Upper lobe of left lung (tissue), 6 donors: Measurements from ENCODE around the gene AK1. TPM values are rescaled to one million over a fixed set of nuclear protein-coding genes. Genes with fewer than 3 reads are reported as not detected.
"Not testable (repeated sequence)": the region's sequence is repeated elsewhere in the genome, so short reads cannot be mapped to it uniquely, and the experiment has no call there.

Experiments used
- ATAC-seq, 2 donors: fragments of 200-7000 bp; cut with Tn5 transposase; one replicate each; pipeline ENCODE4 v1.9.1; 2022; ENCODE audit warnings: mild to moderate bottlenecking in 2 of 2, moderate library complexity in 2 of 2; ENCODE audit not compliant: low FRiP score in 2 of 2
- DNase-seq, 2 donors: peaks; one replicate each; pipeline ENCODE4 v3.0.0-alpha.2; 2019 to 2020
- H3K27ac ChIP-seq, 4 donors: fragments of 200-600 bp; sonication (generic); one replicate each; pipeline ENCODE4 v1.5.1; 2016 to 2019
- H3K27me3 ChIP-seq, 4 donors: fragments of 200-600 bp; sonication (generic); one replicate each; pipeline ENCODE4 v1.5.1; 2017 to 2019
- H3K36me3 ChIP-seq, 4 donors: fragments of 200-600 bp; sonication (generic); one replicate each; pipeline ENCODE4 v1.5.1; 2016 to 2019
- H3K4me1 ChIP-seq, 4 donors: fragments of 200-600 bp; sonication (generic); one replicate each; pipeline ENCODE4 v1.5.1; 2018 to 2019
- H3K4me3 ChIP-seq, 4 donors: fragments of 200-600 bp; sonication (generic); one replicate each; pipeline ENCODE4 v1.5.1; 2017 to 2019; ENCODE audit warnings: mild to moderate bottlenecking in 2 of 4, moderate library complexity in 1 of 4
- H3K9me3 ChIP-seq, 4 donors: fragments of 200-600 bp; sonication (generic); one replicate each; pipeline ENCODE4 v1.5.1; 2018 to 2019
- EP300 ChIP-seq, 4 donors: sonication (generic); formaldehyde crosslinking; IDR thresholded peaks; one replicate each; pipeline ENCODE4 v1.5.1; 2017; ENCODE audit warnings: antibody characterized with exemption in 4 of 4, control low read depth in 2 of 4
- POLR2A ChIP-seq, 4 donors: fragments of 450-650 bp; IDR thresholded peaks; one replicate each; pipeline ENCODE4 v1.5.1; 2016 to 2017; ENCODE audit warnings: antibody characterized with exemption in 4 of 4, mild to moderate bottlenecking in 2 of 4
- POLR2AphosphoS5 ChIP-seq, 2 donors: sonication (generic); formaldehyde crosslinking; IDR thresholded peaks; one replicate each; pipeline ENCODE4 v1.5.1; 2017; ENCODE audit warnings: antibody characterized with exemption in 2 of 2
- WGBS, 2 donors: methylation state at CpG; one replicate each; pipeline ENCODE4 v1.1.5; 2017 to 2018; 5-methylcytosine and 5-hydroxymethylcytosine counted together
- total RNA-seq, 6 donors: library from RNA; depleted of rRNA in 4 of 6; stranded (reverse); fragments of >200 nt in 4 of 6; gene quantifications; one replicate each; pipeline versions ENCODE4 v1.1.0 to v1.2.1, GENCODE V29; 2016 to 2021
- TF ChIP-seq, protein P1 (sequence below), 6 experiments: fragments of 450-650 bp in 4 of 6; fragments of 200-600 bp in 2 of 6; sonication (generic) in 2 of 6; IDR thresholded peaks; one replicate each; pipeline ENCODE4 v1.5.1; 2016 to 2019; ENCODE audit warnings: antibody characterized with exemption in 6 of 6
- donor health status: DM: no; HTN: no; CAD: no; lungs with moderate emphysema.
- donor health status: DM: no; HTN: yes; CAD: no; lungs with severe emphysema.

The AK1 gene
- total RNA-seq, 6 donors from 2014 or later = 106 to 239 (median 161) TPM

- peaks cover 0 to 10% (median 3%) of the 10 kb centered on the region in 4 donors for H3K9me3 ChIP-seq
- no peak for TF ChIP-seq POLR2A (IDR thresholded peaks at IDR 0.05)
- TF ChIP-seq POLR2AphosphoS5 (IDR thresholded peaks at IDR 0.05) = peak; percentile 4 to 59
- 66 to 75% methylated on average over 15 to 16 of the region's 16 CpGs for WGBS, 2 donors
- peak overlapping the region; percentile 84 to 91 (median 88) for H3K27ac ChIP-seq
- H3K4me3 ChIP-seq = no peak overlapping the region
- DNase-seq = no peak
- peaks cover 0 to 41% (median 11%) of the 10 kb centered on the region in 4 donors for H3K36me3 ChIP-seq
- peaks cover 52 to 58% (median 53%) of the 10 kb centered on the region in 4 donors for H3K4me1 ChIP-seq
- ATAC-seq = peak in 1 of 2 donors; percentile 10
- no peaks in the 10 kb centered on the region for H3K27me3 ChIP-seq
These were observed 32.6 kb downstream of the AK1 start for GRCh38 chr9:127844821-127845359.

GRCh38 chr9:127841087-127841835 lies 36.2 kb downstream of the AK1 start:
- H3K27ac ChIP-seq = peak overlapping the region; percentile 87 to 96 (median 90)
- no peaks in the 10 kb centered on the region for H3K27me3 ChIP-seq
- no peak for ATAC-seq
- WGBS, 2 donors = 72 to 82% methylated on average over 10 to 15 of the region's 15 CpGs
- H3K4me3 ChIP-seq = no peak overlapping the region
- H3K36me3 ChIP-seq = peaks cover 0 to 40% (median 12%) of the 10 kb centered on the region in 4 donors
- H3K9me3 ChIP-seq = no peaks in the 10 kb centered on the region
- peaks cover 66 to 72% (median 70%) of the 10 kb centered on the region in 4 donors for H3K4me1 ChIP-seq
- TF ChIP-seq POLR2AphosphoS5 (IDR thresholded peaks at IDR 0.05) (no peak), POLR2A (IDR thresholded peaks at IDR 0.05) (no peak), EP300 (IDR thresholded peaks at IDR 0.05) (no peak)
- TF ChIP-seq, protein P1, sequence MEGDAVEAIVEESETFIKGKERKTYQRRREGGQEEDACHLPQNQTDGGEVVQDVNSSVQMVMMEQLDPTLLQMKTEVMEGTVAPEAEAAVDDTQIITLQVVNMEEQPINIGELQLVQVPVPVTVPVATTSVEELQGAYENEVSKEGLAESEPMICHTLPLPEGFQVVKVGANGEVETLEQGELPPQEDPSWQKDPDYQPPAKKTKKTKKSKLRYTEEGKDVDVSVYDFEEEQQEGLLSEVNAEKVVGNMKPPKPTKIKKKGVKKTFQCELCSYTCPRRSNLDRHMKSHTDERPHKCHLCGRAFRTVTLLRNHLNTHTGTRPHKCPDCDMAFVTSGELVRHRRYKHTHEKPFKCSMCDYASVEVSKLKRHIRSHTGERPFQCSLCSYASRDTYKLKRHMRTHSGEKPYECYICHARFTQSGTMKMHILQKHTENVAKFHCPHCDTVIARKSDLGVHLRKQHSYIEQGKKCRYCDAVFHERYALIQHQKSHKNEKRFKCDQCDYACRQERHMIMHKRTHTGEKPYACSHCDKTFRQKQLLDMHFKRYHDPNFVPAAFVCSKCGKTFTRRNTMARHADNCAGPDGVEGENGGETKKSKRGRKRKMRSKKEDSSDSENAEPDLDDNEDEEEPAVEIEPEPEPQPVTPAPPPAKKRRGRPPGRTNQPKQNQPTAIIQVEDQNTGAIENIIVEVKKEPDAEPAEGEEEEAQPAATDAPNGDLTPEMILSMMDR (IDR thresholded peaks at IDR 0.05) = no peak
- no peak for DNase-seq

- no peaks in the 10 kb centered on the region for H3K9me3 ChIP-seq
- peak; percentile 88 to 89 for ATAC-seq
- H3K4me1 ChIP-seq = peaks cover 71 to 77% (median 72%) of the 10 kb centered on the region in 4 donors
- peaks cover 0 to 40% (median 12%) of the 10 kb centered on the region in 4 donors for H3K36me3 ChIP-seq
- TF ChIP-seq POLR2AphosphoS5 (IDR thresholded peaks at IDR 0.05) (peak; percentile 85 to 98), POLR2A (IDR thresholded peaks at IDR 0.05) (peak in 3 of 4 donors; percentile 12 to 75 (median 56)), EP300 (IDR thresholded peaks at IDR 0.05) (peak in 3 of 4 donors; percentile 85 to 97 (median 92))
- TF ChIP-seq, protein P1 (IDR thresholded peaks at IDR 0.05) = no peak
- H3K4me3 ChIP-seq = peak overlapping the region in 1 of 4 donors; percentile 7
- H3K27me3 ChIP-seq = no peaks in the 10 kb centered on the region
- WGBS, 2 donors = 36 to 55% methylated on average over 16 to 17 of the region's 18 CpGs
- H3K27ac ChIP-seq = peak overlapping the region; percentile 87 to 96 (median 90)
- DNase-seq = peak; percentile 81 to 84
These were observed 38.9 kb downstream of the AK1 start for GRCh38 chr9:127838375-127839078.

DNA sequence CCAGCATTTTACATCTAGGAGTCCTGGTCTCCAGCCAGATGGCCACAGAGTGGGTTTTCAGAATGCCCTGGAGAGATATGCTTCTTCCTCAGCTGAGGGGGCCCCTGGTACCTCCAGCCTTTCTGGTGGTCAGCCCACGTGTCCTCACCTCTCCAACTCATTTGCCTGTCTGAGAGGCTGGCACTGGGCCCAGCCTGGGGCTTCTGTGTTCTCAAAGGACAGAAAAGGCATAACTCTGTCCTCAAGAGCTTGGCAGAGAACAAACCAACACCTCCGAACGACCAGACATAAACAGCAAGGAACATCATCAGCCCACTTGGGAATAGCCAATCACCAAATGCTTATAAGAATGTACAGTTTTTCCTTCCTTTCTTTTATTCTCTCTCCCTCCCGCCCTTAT lies 40.1 kb downstream of the AK1 start:
- Histone ChIP-seq H3K27me3 (no peaks in the 10 kb centered on the region), H3K4me3 (peak overlapping the region in 1 of 4 donors; percentile 7), H3K4me1 (peaks cover 74 to 87% (median 79%) of the 10 kb centered on the region in 4 donors), H3K27ac (peak overlapping the region; percentile 87 to 96 (median 90)), H3K36me3 (peaks cover 0 to 31% (median 7%) of the 10 kb centered on the region in 4 donors), H3K9me3 (no peaks in the 10 kb centered on the region)
- ATAC-seq (no peak), DNase-seq (no peak)
- TF ChIP-seq POLR2A (IDR thresholded peaks at IDR 0.05) (no peak), EP300 (IDR thresholded peaks at IDR 0.05) (peak in 1 of 4 donors; percentile 20)
- 25 to 41% methylated on average over 4 of the region's 4 CpGs for WGBS, 2 donors

DNA sequence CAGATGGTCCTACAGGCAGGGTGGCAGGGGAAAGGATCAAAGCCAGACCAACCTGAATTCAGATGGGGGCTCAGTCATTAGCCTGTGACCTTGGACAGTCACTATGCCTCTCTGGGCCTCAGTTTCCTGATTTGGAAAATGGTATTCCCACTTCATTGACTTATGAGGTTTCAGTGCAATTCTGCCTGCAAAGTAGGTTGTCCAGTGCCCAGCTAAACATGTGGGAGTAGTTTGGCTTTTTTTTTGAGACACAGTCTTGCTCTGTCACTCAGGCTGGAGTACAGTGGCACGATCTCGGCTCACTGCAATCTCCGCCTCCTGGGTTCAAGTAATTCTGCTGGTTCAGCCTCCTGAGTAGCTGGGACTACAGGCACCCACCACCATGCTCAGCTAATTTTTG lies 40.9 kb downstream of the AK1 start:
- H3K27ac ChIP-seq = peak overlapping the region; percentile 87 to 96 (median 90)
- H3K36me3 ChIP-seq = peaks cover 0 to 26% (median 4%) of the 10 kb centered on the region in 4 donors
- H3K4me1 ChIP-seq = peaks cover 82 to 88% (median 83%) of the 10 kb centered on the region in 4 donors
- DNase-seq, H3K27me3 ChIP-seq, H3K9me3 ChIP-seq, ATAC-seq: not testable (repeated sequence)
- peak overlapping the region in 1 of 4 donors; percentile 15 for H3K4me3 ChIP-seq
- WGBS, 2 donors = 63 to 64% methylated on average over 3 of the region's 3 CpGs
